Tibial nerve (tissue), 4 donors: Measurements from ENCODE around the gene DNAJC5G.

ENCODE experiments used
- CTCF ChIP-seq, 5 experiments: fragments of 200-600 bp in 3 of 5; fragments of 450-650 bp in 2 of 5; sonication (generic) in 3 of 5; IDR thresholded peaks; one replicate each; pipeline ENCODE4 v1.5.1; 2016 to 2019; ENCODE audit warnings: antibody characterized with exemption in 5 of 5, mild to moderate bottlenecking in 3 of 5, moderate library complexity in 2 of 5
- EP300 ChIP-seq, 2 donors: sonication (generic); formaldehyde crosslinking; IDR thresholded peaks; one replicate each; pipeline ENCODE4 v1.6.1; 2017; ENCODE audit warnings: antibody characterized with exemption in 2 of 2, mild to moderate bottlenecking in 1 of 2
- POLR2A ChIP-seq, 2 donors: fragments of 450-650 bp; IDR thresholded peaks; one replicate each; pipeline ENCODE4 v1.6.1; 2017; ENCODE audit warnings: antibody characterized with exemption in 2 of 2, mild to moderate bottlenecking in 2 of 2, moderate library complexity in 2 of 2

- TF ChIP-seq CTCF (IDR thresholded peaks at IDR 0.05) (no peak), POLR2A (IDR thresholded peaks at IDR 0.05) (no peak), EP300 (IDR thresholded peaks at IDR 0.05) (no peak)
Measured at GRCh38 chr2:27236136-27236535, 39.1 kb upstream of the DNAJC5G start.
